GM12878 (cell line): ENCODE results near the gene NUDT7. TPM values are rescaled to one million over a fixed set of nuclear protein-coding genes. Genes with fewer than 3 reads are reported as not detected.

Source experiments
- ATAC-seq: fragments of 200-7000 bp; cut with Tn5 transposase; 3 replicates; pipeline ENCODE4 v1.9.1; 2020; ENCODE audit warnings: mild to moderate bottlenecking, moderate library complexity
- BruUV-seq: library from RNA; stranded (reverse); fragments of 400-500 nt; replicated peaks from 2 replicates; lab custom pipeline; 2021; lab: Mats Ljungman, UMichigan
- CTCF ChIA-PET: fragments of 300-600 bp; sonication (Branson Sonifier 250); formaldehyde crosslinking; extraction: SDS; loops from one replicate; lab custom pipeline; 2021; ENCODE audit warnings: inconsistent platforms; lab: Yijun Ruan, JAX
- POLR2A ChIA-PET: fragments of 350-600 bp; formaldehyde crosslinking; extraction: SDS; loops from one replicate; lab custom pipeline; 2021; ENCODE audit warnings: inconsistent platforms; lab: Charles Lee
- RAD21 ChIA-PET: fragments of 300-600 bp; sonication (Branson Sonifier 250); formaldehyde crosslinking; loops from one replicate; lab custom pipeline; 2023; ENCODE audit warnings: antibody characterized with exemption; ENCODE audit not compliant: unreplicated experiment; lab: Charles Lee
- SMC1A ChIA-PET: fragments of 300-600 bp; sonication (Branson Sonifier 250); formaldehyde crosslinking; loops from one replicate; lab custom pipeline; 2023; ENCODE audit not compliant: unreplicated experiment, uncharacterized antibody; lab: Charles Lee
- DNase-seq: peaks from one replicate; pipeline ENCODE4 v3.0.0-alpha.2; 2011; ENCODE audit warnings: low read depth, low spot score
- FAIRE-seq: peaks from 3 replicates; lab custom pipeline; 2011; peaks lifted over from hg19 to GRCh38; lab: Jason Lieb, UNC
- H2AFZ ChIP-seq: 2 replicates; pipeline ENCODE4 v1.6.0; 2011; ENCODE audit warnings: low read depth, low read length, control low read depth; ENCODE audit not compliant: control insufficient read depth
- H3K27ac ChIP-seq: 2 replicates; pipeline ENCODE4 v1.5.1; 2011; ENCODE audit warnings: control low read depth; ENCODE audit not compliant: control insufficient read depth, insufficient read depth
- H3K27me3 ChIP-seq, 2 experiments: replicated peaks in 1 of 2; 2 replicates each; pipeline versions ENCODE4 v1.6.0 to v1.6.1; 2011; ENCODE audit warnings: low read length in 1 of 2; ENCODE audit not compliant: control insufficient read depth in 2 of 2, insufficient read depth in 2 of 2
- H3K36me3 ChIP-seq, 2 experiments: 2 replicates each; pipeline ENCODE4 v1.5.1; 2011; ENCODE audit warnings: low read length in 1 of 2; ENCODE audit not compliant: control insufficient read depth in 2 of 2, insufficient read depth in 2 of 2
- H3K4me1 ChIP-seq: 2 replicates; pipeline ENCODE4 v1.6.1; 2011; ENCODE audit warnings: mild to moderate bottlenecking, low read length, moderate library complexity, mixed read lengths; ENCODE audit not compliant: control insufficient read depth, insufficient read depth
- H3K4me2 ChIP-seq: 2 replicates; pipeline ENCODE4 v1.6.0; 2011; ENCODE audit warnings: control low read depth; ENCODE audit not compliant: control insufficient read depth, insufficient read depth
- H3K4me3 ChIP-seq: fragments of 200-600 bp; sonication (generic); 2 replicates; pipeline ENCODE4 v1.5.1; 2016
- H3K79me2 ChIP-seq: 2 replicates; pipeline ENCODE4 v1.6.0; 2011; ENCODE audit warnings: low read length; ENCODE audit not compliant: control insufficient read depth, insufficient read depth
- H3K9ac ChIP-seq: 2 replicates; pipeline ENCODE4 v1.8.0; 2011; ENCODE audit warnings: low read length, control low read depth, mixed read lengths; ENCODE audit not compliant: control insufficient read depth, insufficient read depth
- H3K9me3 ChIP-seq: replicated peaks from 3 replicates; pipeline ENCODE4 v1.5.1; 2011; ENCODE audit warnings: mild to moderate bottlenecking, low read length; ENCODE audit not compliant: control insufficient read depth, insufficient read depth
- H4K20me1 ChIP-seq: 2 replicates; pipeline ENCODE4 v1.6.0; 2011; ENCODE audit not compliant: control insufficient read depth, insufficient read depth
- BCL11A ChIP-seq: IDR thresholded peaks from 2 replicates; pipeline ENCODE4 v1.6.1; 2011; ENCODE audit warnings: low read depth, low read length
- CTCF ChIP-seq, 3 experiments: IDR thresholded peaks in 2 of 3; conservative IDR thresholded peaks in 1 of 3; 2 replicates each; pipeline ENCODE4 v1.5.1; 2011; ENCODE audit warnings: low read depth in 3 of 3, low read length in 3 of 3, mild to moderate bottlenecking in 3 of 3, control low read depth in 2 of 3, moderate library complexity in 2 of 3, inconsistent platforms in 1 of 3, mixed read lengths in 1 of 3; ENCODE audit not compliant: control insufficient read depth in 2 of 3, insufficient read depth in 1 of 3; ENCODE audit errors: extremely low read depth in 1 of 3
- KDM1A ChIP-seq: fragments of 200-600 bp; sonication (generic); IDR thresholded peaks from 2 replicates; pipeline ENCODE4 v1.6.1; 2016; ENCODE audit warnings: borderline replicate concordance
- NFIC ChIP-seq: IDR thresholded peaks from 2 replicates; pipeline ENCODE4 v1.6.1; 2012; ENCODE audit warnings: low read depth, mild to moderate bottlenecking, inconsistent platforms, low read length, moderate library complexity
- NKRF ChIP-seq: fragments of 450-650 bp; conservative IDR thresholded peaks from 2 replicates; pipeline ENCODE4 v1.6.1; 2017; ENCODE audit warnings: mild to moderate bottlenecking, moderate library complexity
- PRDM15 ChIP-seq: fragments of 450-650 bp; formaldehyde crosslinking; IDR thresholded peaks from 2 replicates; pipeline ENCODE4 v1.4.0; 2020; ENCODE audit warnings: mild to moderate bottlenecking, moderate library complexity
- RB1 ChIP-seq: fragments of 450-650 bp; formaldehyde crosslinking; IDR thresholded peaks from 2 replicates; pipeline ENCODE4 v1.6.1; 2017; ENCODE audit warnings: mild to moderate bottlenecking, borderline replicate concordance
- SMAD1 ChIP-seq: fragments of 450-650 bp; IDR thresholded peaks from 2 replicates; pipeline ENCODE4 v1.6.1; 2018; ENCODE audit warnings: mild to moderate bottlenecking, low read depth; ENCODE audit not compliant: partially characterized antibody
- ZNF274 ChIP-seq: IDR thresholded peaks from one replicate; pipeline ENCODE4 v1.8.0; 2011; ENCODE audit not compliant: insufficient read length, insufficient read depth
- ZSCAN29 ChIP-seq: fragments of 450-650 bp; IDR thresholded peaks from 2 replicates; pipeline ENCODE4 v1.6.1; 2017; ENCODE audit warnings: mild to moderate bottlenecking, moderate library complexity
- ZZZ3 ChIP-seq: IDR thresholded peaks from 2 replicates; pipeline ENCODE4 v1.6.1; 2011; ENCODE audit warnings: low read depth; ENCODE audit not compliant: control insufficient read depth, insufficient read length
- WGBS: methylation state at CpG from one replicate; pipeline ENCODE4 v1.1.6; 2016; ENCODE audit warnings: low lambda C conversion rate; ENCODE audit not compliant: insufficient replicate concordance, insufficient coverage; ENCODE audit errors: missing lambda C conversion rate; 5-methylcytosine and 5-hydroxymethylcytosine counted together
- in situ Hi-C: fragments of 300-500 bp; cut with MboI; formaldehyde crosslinking; loops from 9 replicates; pipeline ENCODE4 v1.14.3; 2018; ENCODE audit warnings: mixed read lengths
- intact Hi-C: fragments of 100-400 bp; cut with micrococcal nuclease; formaldehyde crosslinking; loops from one replicate; pipeline ENCODE4 v1.14.2; 2022; ENCODE audit not compliant: unreplicated experiment
- polyA plus RNA-seq, 11 experiments: library from polyadenylated mRNA; depleted of rRNA in 4 of 11; unstranded in 6 of 11; stranded (reverse) in 5 of 11; fragments of >200 nt; fragmentation: Nextera tagmentation in 4 of 11; fragmentation: Illumina TruSeq in 1 of 11; extraction: Ambion mirVana in 4 of 11; extraction: Trizol in 1 of 11; gene quantifications; 1 replicate in 1 of 11; 2 replicates in 10 of 11; pipeline versions ENCODE4 v1.2.1 to v1.2.3, GENCODE V29; 2011 to 2016; ENCODE audit warnings: inconsistent platforms in 2 of 11, missing spikeins in 2 of 11, low read depth in 1 of 11
- total RNA-seq, 4 experiments: library from RNA; depleted of rRNA in 3 of 4; stranded (reverse); fragments of >200 nt in 3 of 4; fragmentation: Illumina TruSeq in 1 of 4; extraction: Trizol in 1 of 4; gene quantifications; 2 replicates each; pipeline versions ENCODE4 v1.2.1 to v1.2.3, GENCODE V29; 2013 to 2021
- TF ChIP-seq, protein P1 (sequence below): fragments of 450-650 bp; IDR thresholded peaks from 2 replicates; pipeline ENCODE4 v1.6.1; 2018; ENCODE audit warnings: mild to moderate bottlenecking, low read depth, moderate library complexity; ENCODE audit not compliant: partially characterized antibody

Gene NUDT7
- total and polyA plus RNA-seq, 10 of the 15 experiments (the other 5 are each of a cell fraction or from before 2014, with no cell fraction given) = 2.8 to 14.3 (median 5.2) TPM

DNA sequence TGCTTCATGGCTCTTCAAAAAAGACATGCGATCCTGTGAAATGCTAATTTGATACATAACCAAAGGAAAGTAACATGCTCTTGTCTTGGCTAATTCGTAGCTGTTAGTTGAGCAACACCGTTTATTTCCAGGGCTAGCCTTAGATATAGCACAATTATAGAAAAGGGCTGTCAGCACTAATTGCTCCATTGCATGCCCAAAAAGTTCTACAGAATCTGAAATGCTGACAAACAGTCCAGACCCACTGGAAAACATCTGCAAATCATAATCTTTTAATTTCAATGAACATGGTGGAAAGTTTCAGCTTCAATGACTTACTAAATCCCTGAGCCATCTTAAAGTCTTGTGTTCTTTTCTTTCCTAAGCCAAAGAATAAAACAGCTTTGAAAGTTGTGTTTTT is 42.9 kb upstream of the NUDT7 start:
- Histone ChIP-seq H4K20me1 (no peaks in the 10 kb centered on the region), H3K27me3 (peaks cover 0 to 3% of the 10 kb centered on the region in 2 experiments; a peak in 1 of 4 replicates), H3K4me1 (no peaks in the 10 kb centered on the region), H3K27ac (no peak overlapping the region), H3K4me2 (no peak overlapping the region), H3K9me3 (no peaks in the 10 kb centered on the region), H2AFZ (no peak overlapping the region), H3K36me3 (no peaks in the 10 kb centered on the region), H3K9ac (no peak overlapping the region), H3K4me3 (no peak overlapping the region), H3K79me2 (no peaks in the 10 kb centered on the region)
- ChIA-PET RAD21 (no interaction called here), CTCF (interaction anchor here (2.4 kb wide), 1 partner anchor 324 kb away, joined by 9 read pairs; no protein-coding TSS in a partner anchor), SMC1A (interaction anchor here (1.3 kb wide), 1 partner anchor 324 kb away, joined by 4 read pairs; no protein-coding TSS in a partner anchor), POLR2A (no interaction called here)
- FAIRE-seq (no peak), ATAC-seq (no peak), DNase-seq (no peak)
- 27% methylated on average over 3 of the region's 3 CpGs for WGBS
- in situ Hi-C loops (loop anchor here (5.0 kb wide), 2 partner anchors 293 to 323 kb away; no protein-coding TSS in a partner anchor), intact Hi-C loops (loop anchor here (5.0 to 10.0 kb wide), 3 partner anchors 103 to 555 kb away; no protein-coding TSS in a partner anchor)
- no TSS peak for BruUV-seq
- TF ChIP-seq PRDM15 (no peak), NKRF (no peak), ZNF274 (no peak), SMAD1 (no peak), ZSCAN29 (no peak), CTCF (IDR thresholded peaks at IDR 0.05 in 2 of 3, conservative IDR thresholded peaks at IDR 0.05 in 1 of 3; ENCODE audit: control insufficient read depth in 2 of 3, extremely low read depth in 1 of 3, insufficient read depth in 1 of 3, low read depth in 3 of 3, low read length in 3 of 3) (no peak), ZZZ3 (no peak), RB1 (no peak), NFIC (no peak), KDM1A (no peak), BCL11A (no peak)
- TF ChIP-seq, protein P1, sequence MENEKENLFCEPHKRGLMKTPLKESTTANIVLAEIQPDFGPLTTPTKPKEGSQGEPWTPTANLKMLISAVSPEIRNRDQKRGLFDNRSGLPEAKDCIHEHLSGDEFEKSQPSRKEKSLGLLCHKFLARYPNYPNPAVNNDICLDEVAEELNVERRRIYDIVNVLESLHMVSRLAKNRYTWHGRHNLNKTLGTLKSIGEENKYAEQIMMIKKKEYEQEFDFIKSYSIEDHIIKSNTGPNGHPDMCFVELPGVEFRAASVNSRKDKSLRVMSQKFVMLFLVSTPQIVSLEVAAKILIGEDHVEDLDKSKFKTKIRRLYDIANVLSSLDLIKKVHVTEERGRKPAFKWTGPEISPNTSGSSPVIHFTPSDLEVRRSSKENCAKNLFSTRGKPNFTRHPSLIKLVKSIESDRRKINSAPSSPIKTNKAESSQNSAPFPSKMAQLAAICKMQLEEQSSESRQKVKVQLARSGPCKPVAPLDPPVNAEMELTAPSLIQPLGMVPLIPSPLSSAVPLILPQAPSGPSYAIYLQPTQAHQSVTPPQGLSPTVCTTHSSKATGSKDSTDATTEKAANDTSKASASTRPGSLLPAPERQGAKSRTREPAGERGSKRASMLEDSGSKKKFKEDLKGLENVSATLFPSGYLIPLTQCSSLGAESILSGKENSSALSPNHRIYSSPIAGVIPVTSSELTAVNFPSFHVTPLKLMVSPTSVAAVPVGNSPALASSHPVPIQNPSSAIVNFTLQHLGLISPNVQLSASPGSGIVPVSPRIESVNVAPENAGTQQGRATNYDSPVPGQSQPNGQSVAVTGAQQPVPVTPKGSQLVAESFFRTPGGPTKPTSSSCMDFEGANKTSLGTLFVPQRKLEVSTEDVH = no peak
